A673 (cell line): Measurements from ENCODE around the gene ERH.

Source experiments
- EZH2 ChIP-seq: fragments of 200-600 bp; sonication (generic); IDR thresholded peaks from 2 replicates; pipeline ENCODE4 v1.6.1; 2017; ENCODE audit warnings: borderline replicate concordance, low read depth, mild to moderate bottlenecking, mixed read lengths, antibody characterized with exemption, low read length; ENCODE audit not compliant: poor library complexity, severe bottlenecking
- TF ChIP-seq, protein P1 (sequence below): fragments of 300-800, 200-600 bp; sonication (generic); conservative IDR thresholded peaks from 2 replicates; pipeline ENCODE4 v1.5.1; 2017; ENCODE audit warnings: low read depth, mild to moderate bottlenecking, antibody characterized with exemption, low read length, moderate library complexity, mixed read lengths

DNA sequence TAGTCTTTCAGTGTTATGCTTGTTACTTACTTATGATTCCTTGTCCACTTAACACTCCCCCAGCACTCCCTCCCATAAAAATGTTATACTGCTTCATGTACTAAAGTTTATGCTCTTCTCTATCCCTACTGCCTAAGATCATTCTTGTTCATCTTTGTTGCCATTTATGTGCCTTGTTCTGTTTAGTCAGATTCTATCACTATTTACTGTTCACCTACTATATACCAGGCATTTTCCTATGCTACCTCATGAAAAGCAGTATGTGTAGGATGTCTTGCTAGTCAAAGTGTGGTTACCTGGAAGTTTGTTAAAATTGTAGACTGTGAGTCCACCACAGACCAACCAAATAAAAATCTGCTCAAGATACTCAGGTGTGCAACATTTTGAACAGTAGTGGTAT lies 23.9 kb downstream of the ERH start:
- TF ChIP-seq, protein P1, sequence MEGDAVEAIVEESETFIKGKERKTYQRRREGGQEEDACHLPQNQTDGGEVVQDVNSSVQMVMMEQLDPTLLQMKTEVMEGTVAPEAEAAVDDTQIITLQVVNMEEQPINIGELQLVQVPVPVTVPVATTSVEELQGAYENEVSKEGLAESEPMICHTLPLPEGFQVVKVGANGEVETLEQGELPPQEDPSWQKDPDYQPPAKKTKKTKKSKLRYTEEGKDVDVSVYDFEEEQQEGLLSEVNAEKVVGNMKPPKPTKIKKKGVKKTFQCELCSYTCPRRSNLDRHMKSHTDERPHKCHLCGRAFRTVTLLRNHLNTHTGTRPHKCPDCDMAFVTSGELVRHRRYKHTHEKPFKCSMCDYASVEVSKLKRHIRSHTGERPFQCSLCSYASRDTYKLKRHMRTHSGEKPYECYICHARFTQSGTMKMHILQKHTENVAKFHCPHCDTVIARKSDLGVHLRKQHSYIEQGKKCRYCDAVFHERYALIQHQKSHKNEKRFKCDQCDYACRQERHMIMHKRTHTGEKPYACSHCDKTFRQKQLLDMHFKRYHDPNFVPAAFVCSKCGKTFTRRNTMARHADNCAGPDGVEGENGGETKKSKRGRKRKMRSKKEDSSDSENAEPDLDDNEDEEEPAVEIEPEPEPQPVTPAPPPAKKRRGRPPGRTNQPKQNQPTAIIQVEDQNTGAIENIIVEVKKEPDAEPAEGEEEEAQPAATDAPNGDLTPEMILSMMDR: no peak
- no peak for TF ChIP-seq EZH2
